ENCODE results near the gene PHOX2B. TPM values are rescaled to one million over a fixed set of nuclear protein-coding genes. Genes with fewer than 3 reads are reported as not detected.

The PHOX2B gene
- total RNA-seq, result not detected
- not detected for polyA plus RNA-seq
- long read RNA-seq, donor 1, result 0 reads
- long read RNA-seq, donor 2, result 0 reads
- long read RNA-seq, donor 3, result 0 reads

GRCh38 chr4:41748571-41749475 lies at the start of gene PHOX2B:
TSS of gene PHOX2B (minus strand) at chr4:41748725. CDS start at chr4:41748610, 115 bp downstream.
- WGBS, 2 donors, result 7% methylated on average over 15 of the region's 15 CpGs
- Histone ChIP-seq H3K36me3 (no peaks in the 10 kb centered on the region), H3K4me3 (no peak within 1 kb of the TSS), H3K27ac (no peak within 1 kb of the TSS), H3K4me1 (peaks cover 0 to 22% (median 12%) of the 10 kb centered on the region in 9 donors), H3K27me3 (peaks cover 24 to 99% (median 98%) of the 10 kb centered on the region in 7 donors), H3K9me3 (no peaks in the 10 kb centered on the region)
- no peak for TF ChIP-seq CTCF (IDR thresholded peaks at IDR 0.05)
- DNase-seq (no peak), ATAC-seq (no peak)
- intact Hi-C loops (cut with DNase I), result no loop called here

- DNase-seq (no peak), ATAC-seq (no peak)
- intact Hi-C loops (cut with DNase I), result no loop called here
- no peak overlapping the region for H3K27ac ChIP-seq
- no peak overlapping the region for H3K4me3 ChIP-seq
- no peaks in the 10 kb centered on the region for H3K9me3 ChIP-seq
- H3K36me3 ChIP-seq, result no peaks in the 10 kb centered on the region
- H3K4me1 ChIP-seq, result peaks cover 0 to 19% (median 9%) of the 10 kb centered on the region in 9 donors
- WGBS, 2 donors, result 50 to 54% methylated on average over 2 of the region's 2 CpGs
- H3K27me3 ChIP-seq, result peaks cover 0 to 30% (median 5%) of the 10 kb centered on the region in 7 donors
- no peak for TF ChIP-seq CTCF (IDR thresholded peaks at IDR 0.05)
Measured at GRCh38 chr4:41797260-41797659, 48.7 kb upstream of the PHOX2B start.

- Histone ChIP-seq H3K9me3 (no peaks in the 10 kb centered on the region), H3K36me3 (no peaks in the 10 kb centered on the region), H3K4me3 (no peak overlapping the region), H3K27ac (no peak overlapping the region), H3K27me3 (peaks cover 0 to 29% (median 5%) of the 10 kb centered on the region in 7 donors), H3K4me1 (peaks cover 0 to 19% (median 9%) of the 10 kb centered on the region in 9 donors)
- no peak for TF ChIP-seq CTCF (IDR thresholded peaks at IDR 0.05)
- intact Hi-C loops (cut with DNase I), result no loop called here
- DNase-seq, result peak in 1 of 2 donors; percentile 13
- WGBS, 2 donors, result 11 to 13% methylated on average over 8 of the region's 8 CpGs
- ATAC-seq, result peak in 6 of 8 donors; percentile 47 to 93 (median 64)
Measured at GRCh38 chr4:41796545-41797210, 48.2 kb upstream of the PHOX2B start.

GRCh38 chr4:41795796-41796385 lies 47.4 kb upstream of the PHOX2B start:
- ATAC-seq (no peak), DNase-seq (no peak)
- no peak overlapping the region for H3K4me3 ChIP-seq
- H3K27ac ChIP-seq, result no peak overlapping the region
- peaks cover 0 to 28% (median 5%) of the 10 kb centered on the region in 7 donors for H3K27me3 ChIP-seq
- H3K9me3 ChIP-seq, result no peaks in the 10 kb centered on the region
- no peak for TF ChIP-seq CTCF (IDR thresholded peaks at IDR 0.05)
- 59 to 63% methylated on average over 2 of the region's 2 CpGs for WGBS, 2 donors
- H3K36me3 ChIP-seq, result no peaks in the 10 kb centered on the region
- peaks cover 0 to 19% (median 9%) of the 10 kb centered on the region in 9 donors for H3K4me1 ChIP-seq
- intact Hi-C loops (cut with DNase I), result no loop called here
